Measurements from ENCODE around the gene ZNF362. TPM values are rescaled to one million over a fixed set of nuclear protein-coding genes. Genes with fewer than 3 reads are reported as not detected.

Gene ZNF362
- total RNA-seq, 2 experiments from 2014 or later: 8.9 to 26.1 TPM

GRCh38 chr1:33234131-33234530 is 22.2 kb upstream of the ZNF362 start:
- Histone ChIP-seq H3K9me2 (ENCODE audit: insufficient read depth, low read length) (no peaks in the 10 kb centered on the region), H4K20me1 (ENCODE audit: insufficient read depth, low read length) (no peaks in the 10 kb centered on the region), H3K4me3 (ENCODE audit: low read depth, low read length, poor library complexity, severe bottlenecking) (no peak overlapping the region), H3K4me1 (ENCODE audit: insufficient read depth, low read length, poor library complexity, severe bottlenecking) (no peaks in the 10 kb centered on the region), H3K4me2 (ENCODE audit: low read length) (no peak overlapping the region), H3K27ac (ENCODE audit: low read depth, low read length, poor library complexity, severe bottlenecking) (no peak overlapping the region), H3K79me2 (ENCODE audit: insufficient read depth, low read depth, low read length) (no peaks in the 10 kb centered on the region), H3K36me3 (ENCODE audit: insufficient read depth, low read length) (no peaks in the 10 kb centered on the region), H2AFZ (ENCODE audit: low read length) (no peak overlapping the region), H3K9me3 (ENCODE audit: low read length) (no peaks in the 10 kb centered on the region)
- no peak for DNase-seq (ENCODE audit: low spot score)
- ChIA-PET POLR2A (no interaction called here), CTCF (ENCODE audit: unreplicated experiment) (no interaction called here)
- intact Hi-C loops (cut with micrococcal nuclease; ENCODE audit: unreplicated experiment): no loop called here
- TF ChIP-seq CTCF (conservative IDR thresholded peaks at IDR 0.05; ENCODE audit: low read length): no peak
- TF ChIP-seq EZH2phosphoT487 (IDR thresholded peaks at IDR 0.05; ENCODE audit: borderline replicate concordance, low read depth, low read length): no peak
- BruUV-seq (replicated peaks): no TSS peak

GRCh38 chr1:33234588-33234990 is 21.7 kb upstream of the ZNF362 start:
- intact Hi-C loops (cut with micrococcal nuclease; ENCODE audit: unreplicated experiment): no loop called here

GRCh38 chr1:33235521-33235920 is 20.8 kb upstream of the ZNF362 start:
- DNase-seq (ENCODE audit: low spot score): no peak
- CTCF ChIA-PET (ENCODE audit: unreplicated experiment): no interaction called here
- H3K9me2 ChIP-seq (ENCODE audit: insufficient read depth, low read length): no peaks in the 10 kb centered on the region
- no peak overlapping the region for H3K4me2 ChIP-seq (ENCODE audit: low read length)
- no peaks in the 10 kb centered on the region for H3K36me3 ChIP-seq (ENCODE audit: insufficient read depth, low read length)
- no peak overlapping the region for H2AFZ ChIP-seq (ENCODE audit: low read length)
- H3K9me3 ChIP-seq (ENCODE audit: low read length): no peaks in the 10 kb centered on the region
- BruUV-seq (replicated peaks): no TSS peak
- POLR2A ChIA-PET: no interaction called here
- H3K4me1 ChIP-seq (ENCODE audit: insufficient read depth, low read length, poor library complexity, severe bottlenecking): no peaks in the 10 kb centered on the region
- TF ChIP-seq CTCF (conservative IDR thresholded peaks at IDR 0.05; ENCODE audit: low read length): no peak
- no peak for TF ChIP-seq EZH2phosphoT487 (IDR thresholded peaks at IDR 0.05; ENCODE audit: borderline replicate concordance, low read depth, low read length)
- H3K27ac ChIP-seq (ENCODE audit: low read depth, low read length, poor library complexity, severe bottlenecking): no peak overlapping the region
- H3K79me2 ChIP-seq (ENCODE audit: insufficient read depth, low read depth, low read length): no peaks in the 10 kb centered on the region
- H4K20me1 ChIP-seq (ENCODE audit: insufficient read depth, low read length): no peaks in the 10 kb centered on the region
- H3K4me3 ChIP-seq (ENCODE audit: low read depth, low read length, poor library complexity, severe bottlenecking): no peak overlapping the region
- intact Hi-C loops (cut with micrococcal nuclease; ENCODE audit: unreplicated experiment): no loop called here

More at GRCh38 chr1:33234588-33234990, 21.7 kb upstream of the ZNF362 start:
- ChIA-PET CTCF (ENCODE audit: unreplicated experiment) (no interaction called here), POLR2A (no interaction called here)
- Histone ChIP-seq H3K9me3 (ENCODE audit: low read length) (no peaks in the 10 kb centered on the region), H4K20me1 (ENCODE audit: insufficient read depth, low read length) (no peaks in the 10 kb centered on the region), H3K27ac (ENCODE audit: low read depth, low read length, poor library complexity, severe bottlenecking) (no peak overlapping the region), H3K4me2 (ENCODE audit: low read length) (no peak overlapping the region), H3K4me1 (ENCODE audit: insufficient read depth, low read length, poor library complexity, severe bottlenecking) (no peaks in the 10 kb centered on the region), H3K9me2 (ENCODE audit: insufficient read depth, low read length) (no peaks in the 10 kb centered on the region), H3K36me3 (ENCODE audit: insufficient read depth, low read length) (no peaks in the 10 kb centered on the region), H3K79me2 (ENCODE audit: insufficient read depth, low read depth, low read length) (no peaks in the 10 kb centered on the region), H2AFZ (ENCODE audit: low read length) (no peak overlapping the region), H3K4me3 (ENCODE audit: low read depth, low read length, poor library complexity, severe bottlenecking) (no peak overlapping the region)
- DNase-seq (ENCODE audit: low spot score): no peak
- TF ChIP-seq EZH2phosphoT487 (IDR thresholded peaks at IDR 0.05; ENCODE audit: borderline replicate concordance, low read depth, low read length) (no peak), CTCF (conservative IDR thresholded peaks at IDR 0.05; ENCODE audit: low read length) (no peak)
- no TSS peak for BruUV-seq (replicated peaks)
